Kidney epithelial cell (primary cell): Measurements from ENCODE around the gene EPHB2. TPM values are rescaled to one million over a fixed set of nuclear protein-coding genes. Genes with fewer than 3 reads are reported as not detected.

ENCODE experiments used
- DNase-seq: peaks from one replicate; pipeline ENCODE4 v3.0.0-alpha.2; 2010; ENCODE audit warnings: low read depth
- H3K27me3 ChIP-seq: 2 replicates; pipeline ENCODE4 v1.6.0; 2011; ENCODE audit warnings: low read length; ENCODE audit not compliant: control insufficient read depth, insufficient read depth
- H3K36me3 ChIP-seq: 2 replicates; pipeline ENCODE4 v1.5.1; 2011; ENCODE audit warnings: low read length; ENCODE audit not compliant: control insufficient read depth, insufficient read depth
- H3K4me3 ChIP-seq: 2 replicates; pipeline ENCODE4 v1.5.1; 2011; ENCODE audit warnings: low read depth, mild to moderate bottlenecking, control low read depth, low read length
- total RNA-seq: library from RNA; depleted of rRNA; stranded (reverse); fragments of >200 nt; gene quantifications from 2 replicates; pipeline ENCODE4 v1.2.3, GENCODE V29; 2015
- TF ChIP-seq, protein P1 (sequence below): IDR thresholded peaks from 2 replicates; pipeline ENCODE4 v1.5.1; 2011; ENCODE audit warnings: mild to moderate bottlenecking, moderate library complexity, low read length, control low read depth, inconsistent platforms; ENCODE audit not compliant: insufficient read depth, poor library complexity, severe bottlenecking

EPHB2 gene
- total RNA-seq, 1 donor from 2014 or later = 111 TPM

DNA sequence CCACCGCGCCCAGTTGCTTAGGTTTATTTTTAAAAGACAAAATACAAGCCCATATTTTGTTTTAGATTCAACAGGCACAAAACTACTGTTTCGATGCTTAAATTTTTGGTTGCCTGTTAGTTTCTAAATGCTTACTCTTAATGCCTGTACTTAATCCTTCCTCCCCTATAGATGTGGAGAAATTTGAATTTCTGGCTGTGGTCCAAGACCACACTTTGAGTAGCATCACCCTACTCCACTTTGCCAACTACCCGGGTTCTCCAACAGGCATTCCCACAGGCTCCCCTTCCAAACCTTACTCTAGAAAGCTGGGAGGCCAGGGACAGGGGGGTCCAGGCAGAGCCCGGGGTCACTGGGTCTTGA lies 242.0 kb downstream of the EPHB2 start:
- Histone ChIP-seq H3K4me3 (no peak overlapping the region), H3K36me3 (no peaks in the 10 kb centered on the region), H3K27me3 (peaks cover 30% of the 10 kb centered on the region)
- TF ChIP-seq, protein P1, sequence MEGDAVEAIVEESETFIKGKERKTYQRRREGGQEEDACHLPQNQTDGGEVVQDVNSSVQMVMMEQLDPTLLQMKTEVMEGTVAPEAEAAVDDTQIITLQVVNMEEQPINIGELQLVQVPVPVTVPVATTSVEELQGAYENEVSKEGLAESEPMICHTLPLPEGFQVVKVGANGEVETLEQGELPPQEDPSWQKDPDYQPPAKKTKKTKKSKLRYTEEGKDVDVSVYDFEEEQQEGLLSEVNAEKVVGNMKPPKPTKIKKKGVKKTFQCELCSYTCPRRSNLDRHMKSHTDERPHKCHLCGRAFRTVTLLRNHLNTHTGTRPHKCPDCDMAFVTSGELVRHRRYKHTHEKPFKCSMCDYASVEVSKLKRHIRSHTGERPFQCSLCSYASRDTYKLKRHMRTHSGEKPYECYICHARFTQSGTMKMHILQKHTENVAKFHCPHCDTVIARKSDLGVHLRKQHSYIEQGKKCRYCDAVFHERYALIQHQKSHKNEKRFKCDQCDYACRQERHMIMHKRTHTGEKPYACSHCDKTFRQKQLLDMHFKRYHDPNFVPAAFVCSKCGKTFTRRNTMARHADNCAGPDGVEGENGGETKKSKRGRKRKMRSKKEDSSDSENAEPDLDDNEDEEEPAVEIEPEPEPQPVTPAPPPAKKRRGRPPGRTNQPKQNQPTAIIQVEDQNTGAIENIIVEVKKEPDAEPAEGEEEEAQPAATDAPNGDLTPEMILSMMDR = no peak
- DNase-seq = no peak

DNA sequence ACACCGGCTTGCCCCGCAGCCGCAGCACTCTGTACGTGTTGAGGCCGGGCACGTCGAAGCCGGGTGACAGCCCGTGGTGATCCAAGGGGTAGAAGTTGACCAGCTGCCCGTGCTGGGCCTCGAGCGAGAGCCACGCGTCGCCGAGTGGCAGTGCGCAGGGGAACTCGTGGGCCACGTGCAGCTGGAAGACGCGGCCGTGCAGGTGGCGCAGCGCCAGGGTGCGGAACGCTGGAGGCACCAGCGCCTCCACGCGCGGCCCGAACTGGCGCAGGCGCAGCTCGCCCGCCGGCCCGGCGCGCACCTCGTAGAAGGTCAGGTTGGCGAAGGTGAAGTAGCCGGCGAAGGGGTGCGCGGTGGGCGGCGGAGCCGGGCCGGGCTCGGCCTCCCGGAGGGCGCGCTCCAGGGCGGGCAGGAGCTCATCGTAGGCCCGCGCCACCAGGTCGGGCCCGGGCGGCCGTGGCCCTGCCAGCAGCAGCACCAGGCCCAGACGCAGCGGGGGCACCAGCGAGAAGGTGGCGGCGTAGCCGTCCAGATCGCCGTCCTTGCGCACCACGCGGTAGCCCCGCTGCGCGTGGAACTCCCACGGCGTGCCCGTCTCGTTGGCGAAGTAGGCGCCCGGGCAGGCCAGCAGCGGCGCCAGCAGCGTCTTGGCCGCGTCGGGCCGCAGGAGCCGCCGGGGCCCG lies 242.6 kb downstream of the EPHB2 start:
- H3K27me3 ChIP-seq = peaks cover 30% of the 10 kb centered on the region

DNA sequence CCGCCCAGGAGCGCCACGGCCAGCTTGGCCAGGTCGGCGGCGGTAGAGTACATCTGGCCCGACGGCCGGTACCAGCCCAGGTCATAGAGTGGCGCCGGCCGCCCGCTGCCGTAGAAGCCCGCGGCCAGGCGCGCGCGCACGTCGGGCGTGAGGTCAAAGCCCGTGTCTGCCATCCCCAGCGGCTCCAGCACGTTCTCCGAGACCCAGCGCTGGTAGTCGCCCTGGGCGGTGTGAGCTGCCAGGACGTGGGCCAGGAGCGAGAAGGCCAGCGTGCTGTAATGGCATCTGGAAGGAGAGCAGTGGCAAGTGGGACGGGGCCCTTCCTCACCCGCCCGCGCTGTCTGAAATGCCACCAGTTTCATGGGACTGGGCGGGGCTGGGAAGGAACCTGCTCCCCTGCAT lies 243.1 kb downstream of the EPHB2 start:
- peaks cover 30% of the 10 kb centered on the region for H3K27me3 ChIP-seq
- TF ChIP-seq, protein P1 = no peak
- H3K36me3 ChIP-seq = no peaks in the 10 kb centered on the region
- DNase-seq = no peak
- no peak overlapping the region for H3K4me3 ChIP-seq

More for the DNA sequence above, 242.6 kb downstream of the EPHB2 start:
- TF ChIP-seq, protein P1 = no peak
- H3K4me3 ChIP-seq = no peak overlapping the region
- no peak for DNase-seq
- no peaks in the 10 kb centered on the region for H3K36me3 ChIP-seq

DNA sequence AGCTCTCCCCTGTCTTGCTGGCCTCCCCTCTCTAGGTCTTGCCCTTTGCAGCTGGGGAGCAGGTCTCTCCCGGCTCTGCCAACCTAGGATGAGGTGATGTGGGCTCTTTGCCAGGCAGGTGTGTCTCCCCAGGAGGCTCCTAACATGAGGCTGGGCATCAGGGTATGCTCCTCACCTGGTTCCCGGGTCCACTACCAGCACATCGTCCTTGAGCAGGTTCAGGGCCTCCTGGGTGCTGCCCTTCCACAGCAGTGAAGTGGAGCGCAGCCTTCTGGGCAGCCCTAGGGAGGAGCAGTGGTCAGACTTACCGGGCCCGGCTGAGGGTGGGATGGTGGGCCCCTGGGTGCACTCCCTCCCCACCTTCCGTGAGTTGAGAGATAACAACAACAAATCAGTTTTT lies 244.5 kb downstream of the EPHB2 start:
- no peak overlapping the region for H3K4me3 ChIP-seq
- H3K27me3 ChIP-seq = peaks cover 30% of the 10 kb centered on the region
- TF ChIP-seq, protein P1 = no peak
- DNase-seq = no peak
- H3K36me3 ChIP-seq = no peaks in the 10 kb centered on the region

DNA sequence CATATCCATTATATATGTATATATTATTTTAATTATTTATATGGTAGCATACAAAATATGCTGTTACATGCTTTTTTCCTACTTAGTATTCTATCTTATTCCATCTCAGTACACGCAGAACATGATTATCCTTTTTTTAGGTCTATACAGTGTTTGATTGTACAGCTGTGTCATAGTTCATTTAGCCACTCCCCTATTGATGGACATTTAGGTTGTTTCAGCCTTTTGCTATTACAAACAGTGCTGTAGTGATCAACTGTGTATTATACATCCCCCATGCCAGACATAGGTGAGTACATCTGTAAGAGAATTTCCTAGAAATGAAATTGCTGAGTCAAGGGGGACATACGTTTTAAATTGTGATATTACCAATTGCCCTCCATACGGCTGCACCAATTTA lies 246.4 kb downstream of the EPHB2 start:
- H3K27me3 ChIP-seq = peaks cover 30% of the 10 kb centered on the region
- TF ChIP-seq, protein P1 = no peak
- no peak for DNase-seq
- no peak overlapping the region for H3K4me3 ChIP-seq
- no peaks in the 10 kb centered on the region for H3K36me3 ChIP-seq

DNA sequence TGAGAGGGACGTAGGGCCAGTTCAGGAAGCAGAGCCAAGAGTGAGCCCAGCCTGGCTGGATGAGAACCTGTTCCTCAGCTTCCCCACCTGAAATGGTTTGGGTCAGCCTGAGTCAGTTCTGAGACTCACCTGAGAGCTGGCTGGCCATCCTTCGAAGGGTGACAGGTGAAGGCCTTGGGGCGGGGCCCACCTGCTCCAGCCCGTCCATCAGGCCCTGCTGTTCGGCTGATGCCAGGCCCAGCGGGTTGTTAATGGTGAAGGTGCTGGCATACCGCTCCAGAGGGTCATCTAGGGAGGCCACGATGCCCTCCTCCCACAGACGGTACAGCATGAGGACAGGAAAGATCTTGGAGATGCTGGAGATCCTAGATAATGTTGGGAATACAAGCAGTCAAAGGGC lies 247.9 kb downstream of the EPHB2 start:
- Histone ChIP-seq H3K27me3 (peaks cover 23% of the 10 kb centered on the region), H3K4me3 (no peak overlapping the region), H3K36me3 (no peaks in the 10 kb centered on the region)
- DNase-seq = no peak
- TF ChIP-seq, protein P1 = no peak
